Measurements from ENCODE around the gene WDFY2.

DNA sequence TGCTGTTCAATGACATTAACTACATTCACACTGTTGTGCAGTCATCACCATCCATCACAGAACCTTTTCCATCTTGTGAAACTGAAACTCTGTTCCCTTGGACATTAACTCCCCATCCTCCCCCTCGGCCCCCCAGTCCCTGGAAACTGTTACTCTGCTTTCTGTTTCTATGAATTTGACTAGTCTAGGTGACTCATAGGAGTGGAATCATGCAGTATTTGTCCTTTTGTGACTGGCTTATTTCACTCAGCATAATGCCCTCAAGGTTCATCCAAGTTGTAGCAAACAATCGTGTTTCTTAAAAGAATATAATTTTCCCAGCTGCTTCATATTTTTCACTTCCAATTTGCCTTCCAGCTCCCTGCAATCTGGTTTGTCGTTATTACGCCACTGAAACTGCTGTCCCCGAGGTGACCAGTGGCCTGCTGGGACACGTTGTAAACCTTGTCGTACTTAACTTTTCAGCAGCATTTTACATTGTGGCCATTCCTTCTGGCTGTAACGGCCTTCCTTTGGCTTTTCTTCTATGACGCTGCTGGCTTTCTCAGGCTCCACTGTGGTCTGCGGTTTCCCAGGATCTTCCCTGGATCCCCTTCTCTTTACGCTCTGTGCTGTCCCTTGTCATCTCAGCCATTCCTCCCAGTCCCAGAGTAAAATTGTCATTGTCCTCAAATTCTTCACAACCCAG lies 145.7 kb downstream of the WDFY2 start:
- TF ChIP-seq, protein P1, sequence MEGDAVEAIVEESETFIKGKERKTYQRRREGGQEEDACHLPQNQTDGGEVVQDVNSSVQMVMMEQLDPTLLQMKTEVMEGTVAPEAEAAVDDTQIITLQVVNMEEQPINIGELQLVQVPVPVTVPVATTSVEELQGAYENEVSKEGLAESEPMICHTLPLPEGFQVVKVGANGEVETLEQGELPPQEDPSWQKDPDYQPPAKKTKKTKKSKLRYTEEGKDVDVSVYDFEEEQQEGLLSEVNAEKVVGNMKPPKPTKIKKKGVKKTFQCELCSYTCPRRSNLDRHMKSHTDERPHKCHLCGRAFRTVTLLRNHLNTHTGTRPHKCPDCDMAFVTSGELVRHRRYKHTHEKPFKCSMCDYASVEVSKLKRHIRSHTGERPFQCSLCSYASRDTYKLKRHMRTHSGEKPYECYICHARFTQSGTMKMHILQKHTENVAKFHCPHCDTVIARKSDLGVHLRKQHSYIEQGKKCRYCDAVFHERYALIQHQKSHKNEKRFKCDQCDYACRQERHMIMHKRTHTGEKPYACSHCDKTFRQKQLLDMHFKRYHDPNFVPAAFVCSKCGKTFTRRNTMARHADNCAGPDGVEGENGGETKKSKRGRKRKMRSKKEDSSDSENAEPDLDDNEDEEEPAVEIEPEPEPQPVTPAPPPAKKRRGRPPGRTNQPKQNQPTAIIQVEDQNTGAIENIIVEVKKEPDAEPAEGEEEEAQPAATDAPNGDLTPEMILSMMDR (IDR thresholded peaks at IDR 0.05) = no peak
- TF ChIP-seq POLR2A (IDR thresholded peaks at IDR 0.05) = no peak
